Activated CD4-positive, CD25-positive, alpha-beta regulatory T cell treated with anti-CD3 and anti-CD28 coated beads, Interleukin-2, amount 50 U/mL, for 24 hours (primary cell): Measurements from ENCODE around the gene CMIP.

ENCODE experiments used
- ATAC-seq, 2 donors: fragments of 150-1000 bp; cut with Tn5 transposase; one replicate each; pipeline ENCODE4 v1.10.0; 2021; ENCODE audit warnings: mild to moderate bottlenecking in 1 of 2, moderate library complexity in 1 of 2

CMIP gene

GRCh38 chr16:81694494-81695280 lies 250.1 kb downstream of the CMIP start:
- no peak for ATAC-seq

GRCh38 chr16:81695321-81696165 lies 250.9 kb downstream of the CMIP start:
- ATAC-seq, result no peak

DNA sequence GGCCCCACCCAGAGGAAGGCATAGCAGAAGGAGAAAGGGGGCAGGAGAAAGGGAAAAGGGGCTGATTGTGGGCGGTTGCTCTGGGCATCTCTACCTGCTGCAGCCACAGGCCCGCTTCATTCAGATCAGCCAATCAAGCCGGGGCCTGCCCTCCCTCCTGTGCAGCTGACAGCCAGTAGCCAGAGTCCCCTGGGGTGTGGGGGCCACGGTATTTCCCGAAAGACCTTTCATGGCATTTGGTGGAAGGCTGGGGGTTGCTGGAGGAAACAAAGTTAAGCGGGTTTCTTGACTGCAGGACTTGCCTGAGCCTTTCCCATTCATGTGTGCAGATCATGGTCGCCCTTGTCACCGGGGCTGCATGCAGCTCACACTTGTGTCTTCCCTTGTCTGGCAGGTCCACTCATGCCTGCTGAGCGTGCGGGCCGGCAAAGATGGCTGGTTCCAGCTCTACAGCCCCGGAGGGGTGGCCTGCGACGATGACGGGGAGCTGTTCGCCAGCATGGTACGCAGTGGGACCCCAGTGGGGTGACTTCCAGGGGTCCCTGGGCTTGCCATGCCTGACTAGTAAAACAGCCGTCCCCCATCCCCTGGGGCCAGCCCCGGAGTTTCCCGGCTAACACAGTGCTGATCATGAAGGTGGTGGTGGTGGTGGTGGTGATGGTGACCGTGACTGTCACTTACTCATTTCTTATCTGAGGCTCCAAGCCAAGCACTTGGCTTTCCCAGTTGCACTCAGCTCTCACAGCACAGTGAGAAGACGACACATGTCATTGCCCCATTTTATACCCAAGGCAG lies 251.8 kb downstream of the CMIP start:
- peak in 1 of 2 donors; percentile 17 for ATAC-seq

DNA sequence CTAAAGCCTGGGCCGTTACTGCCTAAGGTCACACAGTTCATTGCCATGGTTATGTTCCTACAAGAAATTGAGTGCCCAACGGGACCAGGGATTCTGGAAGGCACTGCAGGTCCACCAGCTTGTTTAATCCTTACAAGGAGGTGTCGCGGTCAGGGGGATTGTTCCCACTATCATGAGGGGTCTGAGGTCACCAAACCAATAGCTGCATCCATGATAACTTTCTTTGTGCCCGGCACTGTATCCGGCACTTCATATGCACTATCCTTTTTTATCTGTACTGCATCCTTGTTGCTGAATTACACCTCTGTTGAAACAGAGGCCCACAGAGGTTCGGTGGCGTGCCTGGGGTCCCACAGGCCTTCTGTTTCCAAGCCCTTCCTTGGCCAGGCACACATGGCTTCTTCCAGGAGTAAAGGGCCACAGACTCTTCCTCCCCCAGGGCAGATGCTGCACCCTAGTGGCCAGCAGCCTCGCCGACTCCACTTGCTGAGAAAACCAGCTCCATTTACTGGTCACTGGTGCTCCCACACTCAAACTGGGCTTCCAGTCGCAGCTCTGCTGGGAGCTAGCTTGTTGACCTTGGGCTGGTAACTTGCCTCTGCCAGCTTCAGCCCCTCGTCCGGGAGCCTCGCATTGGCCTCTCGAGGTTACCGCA lies 252.5 kb downstream of the CMIP start:
- ATAC-seq, result no peak

GRCh38 chr16:81697616-81698309 lies 253.2 kb downstream of the CMIP start:
- no peak for ATAC-seq

- no peak for ATAC-seq
These were observed 253.7 kb downstream of the CMIP start for GRCh38 chr16:81698310-81698641.

- ATAC-seq, result no peak
These were observed 255.0 kb downstream of the CMIP start for GRCh38 chr16:81699596-81699995.

DNA sequence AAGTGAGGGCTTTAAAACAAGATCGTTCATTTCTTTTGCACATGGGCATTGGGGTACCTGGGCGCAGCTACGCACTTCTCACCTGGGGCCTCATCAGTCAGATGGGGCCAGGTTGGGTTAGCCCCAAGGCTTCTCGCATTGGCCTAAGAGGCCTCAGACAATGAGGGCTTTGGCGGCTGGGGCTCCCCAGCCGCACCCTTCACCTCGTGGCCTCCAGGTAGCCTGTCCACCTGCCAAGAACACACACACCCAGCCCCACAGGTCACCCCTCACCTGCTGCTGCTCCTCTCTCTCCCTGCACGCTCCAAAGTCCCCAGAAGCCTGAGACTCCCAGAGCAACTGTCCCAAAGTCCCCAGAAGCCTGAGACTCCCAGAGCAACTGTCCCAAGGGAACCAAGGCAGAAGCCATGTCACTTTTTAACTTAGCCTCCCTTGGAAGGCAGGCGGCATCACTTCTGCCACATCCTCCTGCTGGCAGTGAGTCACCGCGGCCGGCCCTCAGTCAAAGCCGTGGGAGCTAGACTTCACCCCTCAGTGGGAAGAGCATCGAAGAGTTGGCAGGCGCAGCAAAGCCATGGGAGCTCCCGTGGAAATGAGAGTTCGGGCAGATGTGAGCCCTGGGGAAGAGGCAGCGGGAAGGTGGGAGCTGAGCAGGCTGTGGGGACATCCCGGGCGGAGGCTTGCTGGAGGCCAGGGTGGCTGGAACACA lies 255.6 kb downstream of the CMIP start:
- no peak for ATAC-seq

DNA sequence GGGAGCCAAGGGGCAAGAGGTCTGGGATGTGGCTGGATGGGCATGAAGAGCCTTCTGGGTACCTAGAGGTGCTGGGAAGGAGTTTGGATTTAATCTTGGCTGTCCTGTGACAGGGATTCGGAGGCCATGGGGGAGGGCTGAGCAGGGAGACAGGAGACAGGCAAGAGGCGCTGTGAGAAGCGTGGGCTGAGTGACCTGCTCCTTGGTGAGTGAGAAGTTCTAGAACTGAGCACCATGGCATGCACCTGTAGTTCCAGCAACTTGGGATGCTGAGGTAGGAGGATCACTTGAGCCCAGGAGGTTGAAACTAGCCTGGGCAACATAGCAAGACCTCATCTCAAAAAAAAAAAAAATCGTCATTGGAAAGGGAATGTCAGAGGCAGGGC lies 256.2 kb downstream of the CMIP start:
- no peak for ATAC-seq

- no peak for ATAC-seq
These were observed 256.8 kb downstream of the CMIP start for GRCh38 chr16:81701296-81701970.

GRCh38 chr16:81702506-81702905 lies 257.9 kb downstream of the CMIP start:
- ATAC-seq, result no peak

GRCh38 chr16:81703177-81704155 lies 258.9 kb downstream of the CMIP start:
- ATAC-seq, result no peak

DNA sequence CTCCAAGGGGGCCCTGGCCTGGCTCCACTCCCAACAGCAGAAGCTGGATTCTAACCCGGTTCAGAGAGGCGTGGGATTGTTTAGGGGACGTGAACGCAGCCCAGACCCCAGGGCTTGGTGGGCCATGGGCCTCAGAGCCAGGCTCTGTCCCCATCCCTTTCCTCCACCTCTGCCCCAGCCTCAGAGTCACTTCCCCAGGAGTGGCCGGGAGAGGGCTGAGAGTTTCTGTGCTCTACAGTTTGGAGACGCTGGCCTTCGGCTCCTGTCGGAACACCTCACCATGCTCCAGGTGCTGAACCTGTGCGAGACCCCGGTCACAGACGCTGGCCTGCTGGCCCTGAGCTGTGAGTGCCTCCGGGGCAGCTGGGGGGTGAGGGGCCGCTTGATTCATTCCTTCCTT lies 260.7 kb downstream of the CMIP start:
- no peak for ATAC-seq

DNA sequence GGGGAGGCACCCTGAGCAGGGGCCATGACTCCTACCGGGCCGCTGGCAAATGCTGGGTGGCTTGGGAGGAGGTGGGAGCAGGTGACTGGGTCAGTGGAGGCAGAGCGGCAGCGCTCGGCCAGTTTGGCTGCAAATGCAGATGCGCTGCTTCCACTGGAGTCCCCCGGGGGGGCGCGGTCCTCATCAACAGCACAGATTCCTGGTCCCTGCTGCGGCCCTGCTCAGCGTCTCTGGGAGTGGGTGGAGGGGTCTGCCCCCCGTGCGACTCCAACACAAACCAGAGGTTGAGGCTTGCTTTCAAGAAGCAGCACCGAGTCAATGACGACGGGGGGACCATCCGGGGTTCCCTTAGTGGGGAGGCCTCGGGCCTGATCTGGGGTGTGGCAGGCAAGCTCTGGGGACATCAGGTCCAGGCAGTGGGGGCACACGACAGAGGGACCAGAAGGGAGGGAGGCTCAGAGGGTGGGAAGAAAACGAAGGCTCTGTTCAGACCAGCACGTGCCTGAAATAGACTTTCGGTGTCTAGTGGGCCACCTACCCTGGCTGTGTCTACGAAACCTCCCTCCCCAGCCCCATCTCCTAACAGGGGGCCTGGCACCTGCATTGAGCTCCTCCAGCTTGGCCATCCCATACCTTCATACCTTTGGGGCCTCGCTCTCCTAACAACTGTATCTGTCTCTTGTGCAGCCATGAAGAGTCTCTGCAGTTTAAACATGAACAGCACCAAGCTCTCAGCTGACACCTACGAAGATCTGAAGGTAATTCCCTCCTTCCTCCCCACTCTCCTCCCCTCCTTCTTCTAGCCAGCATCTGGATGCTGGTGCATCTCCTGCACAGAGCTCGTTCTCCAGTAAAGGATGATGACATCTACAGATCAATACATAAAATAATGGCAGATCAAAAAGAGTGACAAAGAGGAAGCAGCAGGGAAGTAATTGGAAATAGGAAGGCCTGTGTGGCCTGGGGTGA lies 262.0 kb downstream of the CMIP start:
- no peak for ATAC-seq

DNA sequence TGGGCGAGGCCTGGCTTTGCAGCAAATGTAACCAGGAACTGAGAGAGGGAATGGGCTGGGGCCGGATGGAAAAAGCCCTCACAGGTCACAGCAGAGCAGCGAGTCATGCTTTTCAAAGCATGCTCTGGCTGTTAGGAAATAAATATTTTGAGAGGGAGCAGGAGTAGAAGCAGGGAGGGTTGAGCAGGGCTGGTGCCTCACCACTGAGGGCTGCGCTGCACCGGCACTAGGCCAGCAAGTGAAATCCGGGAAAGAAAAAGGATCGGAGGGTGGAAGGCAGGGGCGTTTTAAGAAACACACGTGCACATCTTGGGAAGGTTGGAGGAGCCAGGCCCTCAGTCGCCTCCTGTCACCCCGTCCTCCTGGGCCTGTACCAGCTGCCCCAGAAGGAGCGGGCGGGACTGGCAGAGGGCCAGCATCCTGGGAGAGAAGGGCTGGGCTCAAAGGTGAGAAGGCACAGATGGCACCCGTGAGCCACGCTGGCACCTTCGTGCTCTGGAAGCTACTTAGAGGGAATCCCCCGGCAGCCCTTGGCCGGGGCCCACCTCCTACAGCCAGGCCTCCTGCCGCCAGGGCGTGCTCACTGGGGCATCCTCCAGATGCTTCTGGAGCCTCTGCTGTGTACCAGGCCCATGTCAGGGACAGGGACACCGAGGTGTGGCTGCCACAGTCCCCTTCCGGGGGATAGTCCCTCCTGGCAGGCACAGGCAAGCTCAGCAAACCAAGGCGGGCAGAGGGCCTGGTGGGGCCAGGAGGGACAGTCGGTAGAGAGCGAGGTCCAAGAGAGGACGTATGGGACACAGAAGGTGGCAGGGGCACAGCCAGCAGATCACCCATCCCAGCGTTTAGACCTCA lies 263.0 kb downstream of the CMIP start:
- no peak for ATAC-seq

DNA sequence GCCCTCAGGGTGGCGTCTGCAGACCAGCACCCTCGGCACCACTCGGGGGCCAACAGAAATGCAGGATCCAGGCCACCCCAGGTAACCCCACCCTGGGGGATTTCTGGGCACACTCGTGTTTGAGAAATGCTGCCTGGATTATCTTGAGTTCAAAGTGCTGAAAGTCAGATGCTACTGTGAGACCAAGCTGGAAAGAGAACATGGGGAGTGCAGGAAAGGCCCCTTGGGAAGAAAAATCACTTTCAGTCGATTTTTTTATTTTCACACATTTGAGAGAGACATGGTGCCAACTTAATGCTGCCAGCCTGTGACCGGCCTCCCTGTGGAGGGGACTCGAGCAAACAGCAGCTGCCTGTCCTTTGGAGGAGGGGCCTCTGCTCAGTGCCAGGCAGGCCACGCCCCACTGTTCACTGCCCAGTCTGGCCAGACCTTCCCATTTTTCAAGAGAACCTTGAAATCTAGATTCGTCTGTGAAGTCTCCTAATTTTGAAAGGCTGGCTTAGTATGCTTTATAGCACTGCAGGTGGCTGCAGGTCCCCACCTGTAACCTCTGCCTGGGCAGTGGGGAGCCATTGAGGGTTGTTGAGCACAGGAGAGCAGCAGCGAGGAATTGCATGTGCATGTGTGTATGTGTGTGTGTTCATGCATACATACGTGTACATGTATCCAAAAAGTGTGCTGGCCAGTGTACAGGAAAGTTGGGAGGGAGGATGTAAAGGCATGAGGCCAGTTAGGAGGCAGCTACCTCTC lies 263.8 kb downstream of the CMIP start:
- ATAC-seq, result no peak
